NCI-H446 (cell line): ENCODE measurements around the gene SNAP91.
A peak's percentile ranks its signal among the peaks of the same experiment; 100 is the strongest.
"Not testable (repeated sequence)": the region's sequence is repeated elsewhere in the genome, so short reads cannot be mapped to it uniquely, and the experiment has no call there.

Experiments used
- DNase-seq, 2 experiments: peaks; one replicate each; lab custom pipeline; 2025; lab: John Stamatoyannopoulos, UW

The SNAP91 gene

DNA sequence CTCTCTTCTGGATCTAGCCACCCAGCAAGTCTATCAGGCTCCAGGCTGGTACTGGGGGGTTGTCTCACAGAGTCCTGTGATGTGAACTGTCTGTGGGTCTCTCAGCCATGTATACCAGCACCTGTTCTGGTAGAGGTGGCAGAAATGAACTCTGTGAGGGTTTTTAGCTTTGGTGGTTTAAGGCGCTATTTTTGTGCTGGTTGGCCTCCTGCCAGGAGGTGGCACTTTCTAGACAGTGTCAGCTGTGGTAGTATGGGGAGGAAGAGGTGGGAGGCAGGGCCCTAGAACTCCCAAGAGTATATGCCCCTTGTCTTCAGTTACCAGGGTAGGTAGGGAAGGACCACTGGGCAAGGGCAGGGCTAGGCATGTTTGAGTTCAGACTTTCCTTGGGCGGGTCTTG lies 75.8 kb downstream of the SNAP91 start:
- DNase-seq, result no peak

DNA sequence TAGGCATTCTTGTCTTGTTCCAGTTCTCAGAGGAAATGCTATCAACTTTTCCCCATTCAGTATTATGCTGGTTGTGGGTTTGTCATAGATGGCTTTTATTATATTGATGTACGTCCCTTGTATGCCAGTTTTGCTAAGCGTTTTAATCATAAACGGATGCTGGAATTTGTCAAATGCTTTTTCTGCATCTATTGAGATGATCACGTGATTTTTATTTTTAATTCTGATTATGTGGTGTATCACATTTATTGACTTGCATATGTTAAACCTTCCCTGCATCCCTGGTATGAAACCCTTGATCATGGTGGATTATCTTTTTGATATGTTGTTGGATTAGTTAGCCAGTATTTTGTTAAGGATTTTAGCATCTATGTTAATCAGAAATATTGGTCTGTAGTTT lies 79.0 kb downstream of the SNAP91 start:
- DNase-seq, result not testable (repeated sequence)

DNA sequence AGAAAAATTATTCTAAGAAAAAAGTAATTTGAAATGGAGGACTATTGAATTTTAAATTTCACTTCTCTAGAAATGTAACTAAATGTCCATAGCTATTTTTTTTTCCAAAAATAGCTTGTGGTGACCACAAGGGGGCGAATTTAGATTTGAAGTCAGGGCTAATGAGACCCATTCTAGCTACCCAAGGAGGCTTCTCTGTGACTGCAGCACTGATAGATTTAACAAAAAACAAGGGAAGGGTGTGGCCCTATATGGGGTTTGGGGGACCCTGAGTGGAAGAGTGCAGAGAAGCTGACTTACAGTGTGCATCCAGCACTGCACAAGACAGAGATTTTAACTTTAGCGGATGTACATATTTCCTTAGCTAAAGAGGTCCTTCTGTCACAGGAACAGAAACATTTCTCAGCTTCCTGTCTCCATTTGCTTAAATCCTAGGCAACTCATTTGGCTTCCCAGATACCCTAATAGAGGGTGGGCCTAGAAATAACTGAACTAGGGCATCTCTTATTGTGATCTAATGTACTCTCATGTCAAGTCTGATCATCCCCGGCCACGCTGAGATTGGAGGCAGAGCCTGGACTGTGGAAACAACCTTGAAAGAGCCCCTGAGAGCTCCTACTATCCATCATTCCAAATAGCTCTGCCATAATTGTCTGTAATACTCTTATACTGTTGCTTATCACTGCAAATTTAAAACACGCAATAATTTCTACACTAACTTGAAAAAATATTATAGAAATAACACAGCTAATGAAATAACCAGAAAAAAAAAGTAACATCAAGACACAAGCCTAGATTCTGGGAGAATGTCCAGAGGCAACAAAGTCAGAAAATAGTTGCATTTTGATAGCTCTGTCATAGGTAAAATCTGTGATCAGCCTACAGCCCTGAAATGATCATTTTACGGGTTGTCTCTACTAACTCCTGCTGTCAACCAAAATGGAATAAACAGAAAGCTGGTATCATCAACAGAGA lies 93.6 kb downstream of the SNAP91 start:
- peak in 1 of 2 experiments; percentile 51 for DNase-seq

DNA sequence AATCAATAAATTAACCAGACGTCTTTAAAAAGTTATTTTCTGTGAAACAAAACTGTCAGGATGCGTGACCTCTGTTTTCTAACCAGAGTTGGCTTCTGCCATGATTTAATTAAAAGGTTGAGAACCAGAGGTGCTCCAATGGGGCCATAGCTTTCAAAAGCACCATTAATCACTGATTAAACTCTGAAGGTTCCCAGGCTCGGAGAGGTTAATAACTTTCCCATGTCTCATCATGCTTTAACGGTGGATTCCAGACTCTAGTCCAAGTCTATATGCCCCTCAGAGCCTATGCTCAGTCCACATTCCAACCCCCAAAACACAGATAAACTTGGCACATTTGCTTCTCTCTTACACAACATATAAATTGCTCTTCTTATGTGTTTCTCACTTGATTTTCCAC lies 95.5 kb downstream of the SNAP91 start:
- DNase-seq, result no peak

DNA sequence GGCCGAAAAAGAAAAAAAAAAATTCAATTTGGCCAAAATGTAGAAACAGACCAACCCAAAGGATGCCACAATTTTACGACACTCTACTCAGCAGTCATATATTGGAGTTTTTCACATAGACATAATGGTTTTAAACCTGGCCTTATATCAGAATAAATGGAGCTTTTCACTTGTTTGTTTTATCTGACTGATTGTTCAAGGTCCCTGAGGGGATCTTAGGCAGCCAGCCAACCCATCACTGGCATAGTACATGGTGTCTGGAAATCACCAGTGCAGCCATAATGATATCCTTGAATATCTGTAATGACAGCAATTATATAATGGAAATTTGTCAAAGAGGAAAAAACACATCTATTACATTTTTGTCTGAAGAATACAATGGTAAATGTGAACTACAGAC lies 99.7 kb downstream of the SNAP91 start:
- peak in 1 of 2 experiments; percentile 3 for DNase-seq

DNA sequence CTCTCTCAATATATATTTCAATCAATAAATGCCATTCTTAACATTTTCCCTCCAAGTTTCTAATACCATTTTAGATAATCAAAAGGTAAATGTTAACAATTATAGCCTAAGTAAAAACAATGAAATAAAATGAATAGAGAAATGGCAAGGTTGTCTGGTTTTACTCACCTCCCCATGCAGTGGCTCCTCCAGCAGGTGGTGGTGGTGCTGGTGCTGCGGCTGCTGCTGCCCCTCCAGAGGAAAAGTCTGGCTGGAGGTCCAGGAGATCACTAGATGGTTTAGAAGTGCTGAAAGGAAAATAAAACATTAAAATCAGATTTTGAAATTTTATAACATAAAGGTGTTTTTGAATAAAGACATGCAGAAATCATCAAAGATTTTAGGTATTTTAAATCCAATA lies 103.4 kb downstream of the SNAP91 start:
- DNase-seq, result no peak

DNA sequence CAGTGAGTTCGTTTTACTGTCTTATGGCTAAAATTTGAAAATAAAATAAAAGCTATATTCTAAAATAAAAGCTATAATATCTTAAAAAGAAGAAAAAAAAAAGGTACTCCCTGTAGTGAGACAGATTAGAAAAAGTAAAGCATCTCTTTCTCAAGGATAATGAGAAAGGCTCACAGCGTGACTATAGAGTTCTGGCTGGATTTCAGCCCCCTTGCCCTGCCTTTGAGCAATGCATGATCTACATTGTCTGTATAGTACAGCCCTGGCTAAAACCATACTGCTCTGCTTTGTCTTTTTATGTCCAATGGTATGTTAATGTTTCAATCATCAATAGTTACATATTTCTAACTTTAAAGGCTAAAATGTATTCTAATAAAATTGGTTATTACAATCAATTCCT lies 105.3 kb downstream of the SNAP91 start:
- DNase-seq, result no peak

DNA sequence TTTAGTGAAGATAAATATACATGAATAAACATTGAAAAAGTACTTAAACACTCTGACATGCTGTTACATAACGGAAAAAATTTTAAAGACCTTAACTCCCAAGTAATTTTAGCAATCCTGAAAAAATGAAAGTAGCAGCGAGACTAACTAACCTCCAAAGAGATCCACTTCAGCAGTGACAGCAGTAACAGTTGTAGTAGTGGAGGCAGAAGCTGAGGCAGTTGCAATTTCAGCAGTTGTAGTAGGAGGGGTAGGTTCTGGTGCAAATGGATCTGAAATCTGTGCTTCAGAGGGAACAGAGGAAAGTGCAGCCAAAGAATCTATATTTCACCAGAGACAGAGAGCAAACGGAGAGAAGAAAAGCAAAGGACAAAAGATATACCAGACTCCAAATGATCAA lies 107.8 kb downstream of the SNAP91 start:
- no peak for DNase-seq

DNA sequence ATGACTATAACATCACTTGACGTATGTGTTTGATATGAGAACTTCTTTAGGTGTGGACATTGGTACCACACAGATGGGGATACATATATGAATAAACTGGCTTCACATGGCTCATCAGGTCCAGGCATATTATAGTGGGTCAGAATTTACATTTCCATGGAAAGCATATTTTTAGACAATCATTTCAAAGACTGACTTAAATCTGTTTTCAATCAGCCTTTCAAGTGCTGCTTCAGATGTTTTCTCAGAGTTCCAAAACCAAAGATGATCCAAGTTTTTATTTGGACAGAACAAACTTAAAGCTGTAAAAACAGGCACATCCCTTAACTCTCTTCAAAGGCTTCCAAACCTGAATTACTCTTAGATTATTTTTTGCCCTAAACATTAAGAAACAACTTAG lies 108.4 kb downstream of the SNAP91 start:
- no peak for DNase-seq

DNA sequence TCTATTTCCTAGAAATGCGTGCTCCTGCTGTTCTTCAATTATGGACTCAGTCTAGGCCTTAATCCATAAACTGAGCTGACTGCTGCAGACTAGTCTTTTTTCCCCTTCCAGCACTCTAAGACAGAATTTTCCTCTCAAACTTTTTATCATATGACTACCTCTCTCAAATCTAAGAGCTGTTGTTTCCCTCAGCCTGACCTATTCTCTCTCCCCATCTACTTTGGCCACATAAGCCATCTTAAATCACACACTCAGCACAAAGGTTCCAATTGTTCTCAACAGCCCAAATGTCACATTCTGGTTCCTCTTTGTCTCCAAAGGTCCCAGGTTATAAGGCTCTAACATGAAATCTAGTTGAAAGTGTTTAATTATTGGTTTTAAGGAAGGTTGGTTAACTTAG lies 111.4 kb downstream of the SNAP91 start:
- no peak for DNase-seq

DNA sequence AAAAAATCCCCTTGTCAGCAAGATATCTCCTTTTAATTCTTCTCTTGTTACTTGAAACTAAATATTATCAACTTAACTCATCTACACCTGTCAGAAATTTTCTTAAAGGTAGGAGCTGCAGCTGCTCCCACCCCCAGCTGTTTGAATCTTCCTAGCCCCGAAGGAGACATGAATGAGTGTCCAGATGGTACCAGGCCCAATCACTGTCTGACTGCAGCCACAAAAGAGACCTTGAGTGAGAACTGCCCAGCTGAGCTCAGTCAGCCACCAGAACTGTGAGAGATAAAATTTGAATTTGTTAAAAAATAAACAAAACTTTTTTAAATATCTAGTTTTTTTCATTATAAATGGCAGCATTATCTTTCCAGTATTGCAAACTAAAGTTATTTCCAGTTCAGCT lies 111.8 kb downstream of the SNAP91 start:
- no peak for DNase-seq

DNA sequence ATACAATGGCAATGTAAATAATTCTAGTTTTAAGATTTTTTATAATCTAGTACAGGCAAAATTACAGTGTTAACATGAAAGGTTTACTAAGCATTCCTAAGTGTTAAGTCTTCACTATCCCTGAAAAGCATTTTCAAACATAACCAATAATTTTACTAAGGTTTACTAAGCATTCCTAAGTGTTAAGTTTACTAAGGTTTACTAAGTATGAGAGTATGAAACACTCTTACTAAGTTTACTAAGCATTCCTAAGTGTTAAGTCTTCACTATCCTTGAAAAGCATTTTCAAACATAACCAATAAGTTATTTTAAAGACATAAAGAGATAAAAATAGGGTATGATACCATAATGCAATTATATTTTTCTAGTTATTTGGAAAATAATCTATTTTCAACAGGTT lies 114.0 kb downstream of the SNAP91 start:
- DNase-seq, result no peak

DNA sequence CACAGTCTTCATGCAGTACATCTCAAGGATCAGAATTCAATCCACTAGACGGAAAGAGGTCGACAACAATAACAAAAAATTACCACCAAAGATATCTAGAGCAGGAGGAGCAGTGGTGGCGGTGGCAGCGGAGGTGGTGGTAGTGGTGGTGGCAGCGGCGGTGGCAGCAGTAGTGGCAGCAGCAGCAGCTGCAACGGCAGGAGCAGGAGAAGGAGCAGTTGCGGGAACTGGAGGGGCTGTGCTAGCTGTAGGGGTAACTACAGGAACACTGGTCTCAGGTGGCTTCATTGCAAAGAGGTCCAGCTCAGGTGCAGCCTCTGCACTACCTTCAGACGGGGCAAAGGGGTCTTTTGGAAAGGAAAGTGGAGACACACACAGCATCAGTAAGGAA lies 115.5 kb downstream of the SNAP91 start:
- DNase-seq, result no peak

DNA sequence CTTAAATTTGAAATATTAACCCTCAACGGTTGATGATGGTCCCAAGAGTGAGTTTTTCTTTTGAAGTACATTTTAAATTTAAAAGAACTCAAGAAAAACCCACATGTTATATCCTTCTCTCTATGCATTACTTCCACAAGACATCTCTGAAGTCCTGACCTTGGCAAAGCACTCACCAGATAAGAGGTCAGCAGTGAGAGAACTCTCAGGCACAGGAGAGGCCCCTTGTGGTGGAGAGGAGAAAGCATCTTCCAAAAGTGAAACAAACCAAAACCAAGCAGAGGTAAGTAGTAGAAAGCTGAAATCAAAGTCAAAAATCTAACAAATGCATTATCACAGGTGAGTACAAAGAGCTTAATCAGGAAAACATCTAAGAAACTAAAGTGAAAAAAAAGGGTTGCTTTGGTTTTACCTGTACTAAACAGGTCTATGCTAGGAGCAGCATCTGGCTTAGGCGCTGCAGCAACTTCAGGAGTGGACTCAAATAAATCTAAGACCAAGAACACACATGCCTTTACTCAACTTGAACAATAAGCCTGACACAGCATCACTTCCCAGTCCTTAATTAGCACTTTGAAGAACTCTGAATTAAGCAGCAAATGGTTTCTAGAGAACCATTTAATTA lies 116.0 kb downstream of the SNAP91 start:
- DNase-seq, result no peak

DNA sequence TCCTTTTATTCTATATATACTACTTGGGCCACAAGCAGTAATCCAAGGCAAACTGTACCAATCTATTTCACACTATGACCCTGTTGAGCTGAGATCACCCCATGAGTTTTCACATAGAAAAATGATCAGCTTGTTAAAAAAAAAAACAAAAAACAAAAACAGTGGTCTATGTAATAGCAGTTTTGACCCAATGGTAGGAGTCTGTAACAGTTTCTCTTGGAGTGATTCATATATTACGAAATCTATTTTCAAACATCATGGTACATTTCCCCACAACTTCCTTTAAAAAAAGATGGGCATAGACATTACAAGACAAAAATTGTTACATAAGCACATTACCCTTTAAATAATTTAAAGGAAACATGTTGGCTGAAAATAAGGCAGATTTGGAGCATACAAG lies 118.5 kb downstream of the SNAP91 start:
- DNase-seq, result no peak

DNA sequence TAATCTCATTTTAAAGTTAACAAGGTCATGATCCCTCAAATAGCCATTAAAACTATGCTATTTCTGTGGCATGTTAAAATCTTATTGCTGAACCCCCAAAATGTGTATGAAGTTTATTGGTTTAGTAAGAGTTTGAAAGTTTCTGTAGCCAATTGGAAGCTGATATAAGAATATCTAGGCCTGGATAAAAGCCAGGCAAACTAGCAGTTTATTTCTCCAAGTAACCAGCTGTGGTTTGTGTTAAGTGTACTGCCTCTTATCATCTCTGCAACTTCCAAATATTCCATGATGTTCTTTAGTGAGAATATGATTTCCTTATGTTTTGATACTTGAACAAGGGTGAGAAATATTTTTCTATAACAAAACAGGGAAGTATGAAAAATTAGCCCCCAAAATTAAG lies 119.8 kb downstream of the SNAP91 start:
- no peak for DNase-seq

DNA sequence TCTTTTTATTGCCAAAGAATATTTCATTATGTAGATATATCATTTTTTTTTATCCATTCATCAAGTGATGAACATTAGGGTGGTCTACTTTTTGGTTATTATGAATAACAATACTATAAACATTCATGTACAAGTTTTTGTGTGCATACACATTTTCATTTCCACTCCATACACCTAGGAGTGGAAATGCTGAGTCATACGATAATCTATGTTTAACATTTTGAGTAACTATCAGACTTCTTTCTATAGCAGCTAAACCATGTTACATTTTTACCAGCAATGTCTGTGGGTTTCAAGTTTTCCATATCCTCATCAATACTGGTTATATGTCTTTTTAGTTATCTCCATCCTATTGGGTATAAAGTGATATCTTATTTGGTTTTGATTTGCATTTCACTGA lies 130.8 kb downstream of the SNAP91 start:
- no peak for DNase-seq

DNA sequence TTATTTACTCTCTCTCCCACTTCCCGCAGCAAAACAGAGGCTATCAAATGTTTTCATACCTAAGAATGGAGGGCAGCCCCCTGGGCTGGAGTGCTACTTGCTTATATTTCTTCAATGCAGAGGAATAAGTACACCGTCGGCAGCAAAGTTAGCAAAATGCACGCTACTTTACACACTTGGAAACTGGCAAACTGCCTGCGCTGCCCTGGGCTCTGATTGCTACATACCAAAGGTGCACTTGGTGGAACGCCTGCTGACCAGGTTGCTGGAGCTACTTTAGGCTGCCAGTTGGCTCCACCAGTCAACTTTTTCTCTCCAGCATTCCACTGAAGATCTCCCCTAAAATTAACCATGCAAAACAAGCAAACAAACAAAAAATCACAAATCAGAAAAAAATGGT lies 134.1 kb downstream of the SNAP91 start:
- no peak for DNase-seq

DNA sequence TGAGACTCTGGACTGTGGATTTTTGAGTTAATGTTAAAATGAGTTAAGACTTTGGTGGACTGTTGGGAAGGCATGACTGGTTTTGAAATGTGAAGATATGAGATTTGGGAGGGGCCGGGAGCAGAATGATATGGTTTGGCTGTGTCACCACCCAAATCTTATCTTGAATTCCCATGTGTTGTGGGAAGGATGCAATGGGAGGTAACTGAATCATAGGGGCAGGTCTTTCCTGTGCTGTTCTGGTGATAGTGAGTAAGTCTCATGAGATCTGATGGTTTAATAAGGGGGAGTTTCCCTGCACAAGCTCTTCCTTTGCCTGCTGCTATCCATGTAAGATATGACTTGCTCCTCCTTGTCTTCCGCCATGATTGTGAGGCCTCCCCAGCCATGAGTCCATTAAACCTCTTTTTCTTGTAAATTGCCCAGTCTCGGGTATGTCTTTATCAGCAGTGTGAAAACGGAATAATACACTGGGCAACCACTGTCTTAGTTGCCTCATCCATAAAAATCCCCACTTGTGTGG lies 137.2 kb downstream of the SNAP91 start:
- DNase-seq, result not testable (repeated sequence)

DNA sequence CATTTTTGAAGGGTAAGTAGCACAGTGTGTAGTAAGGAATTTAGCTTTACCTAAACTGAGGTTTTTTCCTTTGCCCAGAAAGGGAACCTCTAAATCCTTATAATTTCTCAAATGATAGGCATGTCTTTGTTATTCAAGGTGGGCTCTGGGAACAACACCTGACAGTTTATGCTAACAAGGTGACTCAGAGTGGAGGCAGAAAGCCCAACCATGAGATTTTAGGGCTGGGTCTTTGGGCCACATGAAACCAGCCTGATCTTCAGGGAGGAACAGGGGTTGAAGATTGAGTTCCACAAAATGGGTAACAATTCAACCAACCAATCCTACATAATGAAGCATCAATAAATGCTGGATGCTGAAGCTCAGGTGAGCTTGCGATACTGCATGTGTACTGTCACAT lies 149.9 kb downstream of the SNAP91 start:
- no peak for DNase-seq

DNA sequence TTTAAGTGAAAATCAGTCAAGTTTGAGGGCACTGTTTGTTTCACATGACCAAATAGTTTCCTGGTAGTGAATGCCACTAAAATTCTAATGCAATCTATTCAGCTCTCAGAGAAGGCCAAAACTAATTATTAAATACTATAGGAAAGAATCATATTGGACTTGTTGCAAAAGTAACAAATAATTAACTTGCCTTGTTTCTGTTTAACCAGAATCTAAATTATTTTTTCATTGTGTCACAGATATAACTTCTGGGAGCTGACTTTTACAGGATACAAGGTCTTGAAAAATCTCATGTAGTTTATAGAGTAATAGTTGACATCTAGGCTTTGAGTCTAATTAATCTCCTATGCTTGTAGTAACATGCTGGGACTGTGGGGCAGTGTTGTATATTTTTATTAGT lies 152.0 kb downstream of the SNAP91 start:
- no peak for DNase-seq

DNA sequence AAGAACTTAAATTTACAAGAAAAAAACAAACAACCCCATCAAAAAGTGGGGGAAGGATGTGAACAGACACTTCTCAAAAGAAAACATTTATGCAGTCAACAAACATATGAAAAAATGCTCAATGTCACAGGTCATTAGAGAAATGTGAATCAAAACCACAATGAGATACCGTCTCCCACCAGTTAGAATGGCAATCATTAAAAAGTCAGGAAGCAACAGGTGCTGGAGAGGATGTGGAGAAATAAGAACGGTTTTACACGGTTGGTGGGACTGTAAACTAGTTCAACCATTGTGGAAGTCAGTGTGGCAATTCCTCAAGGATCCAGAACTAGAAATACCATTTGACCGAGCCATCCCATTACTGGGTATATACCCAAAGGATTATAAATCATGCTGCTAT lies 157.2 kb downstream of the SNAP91 start:
- DNase-seq, result not testable (repeated sequence)

DNA sequence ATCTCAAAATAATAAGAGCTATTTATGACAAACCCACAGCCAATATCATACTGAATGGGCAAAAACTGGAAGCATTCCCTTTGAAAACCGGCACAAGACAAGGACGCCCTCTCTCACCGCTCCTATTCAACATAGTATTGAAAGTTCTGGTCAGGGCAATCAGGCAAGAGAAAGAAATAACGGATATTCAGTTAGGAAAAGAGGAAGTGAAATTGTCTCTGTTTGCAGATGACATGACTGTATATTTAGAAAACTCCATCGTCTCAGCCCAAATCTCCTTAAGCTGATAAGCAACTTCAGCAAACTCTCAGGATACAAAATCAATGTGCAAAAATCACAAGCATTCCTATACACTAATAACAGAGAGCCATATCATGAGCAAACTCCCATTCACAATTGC lies 158.4 kb downstream of the SNAP91 start:
- not testable (repeated sequence) for DNase-seq
